ENCODE measurements around the gene ADORA2A. TPM values are rescaled to one million over a fixed set of nuclear protein-coding genes. Genes with fewer than 3 reads are reported as not detected.

ADORA2A gene
- total RNA-seq, 2 experiments from 2014 or later = 15.5 to 16.4 TPM

GRCh38 chr22:24436553-24436952, 9.2 kb downstream of the ADORA2A start:
- Mint-ChIP-seq H3K36me3 (ENCODE audit: low read depth) (peaks cover 64% of the 10 kb centered on the region), H3K27ac (peak overlapping the region; percentile 92), H3K4me3 (no peak overlapping the region), H3K4me1 (ENCODE audit: low read depth) (peaks cover 84% of the 10 kb centered on the region), H3K27me3 (no peaks in the 10 kb centered on the region), H3K9me3 (no peaks in the 10 kb centered on the region)
- Histone ChIP-seq H3K9me3 (ENCODE audit: control insufficient read depth in 1 of 2, insufficient read depth in 1 of 2, low read length in 2 of 2) (no peaks in the 10 kb centered on the region), H3K27me3 (ENCODE audit: control insufficient read depth in 1 of 2, insufficient read depth in 2 of 2, low read length in 2 of 2) (no peaks in the 10 kb centered on the region), H3K36me3 (ENCODE audit: insufficient read depth, low read length) (peaks cover 60% of the 10 kb centered on the region), H3K27ac (ENCODE audit: low read depth in 1 of 2, low read length in 2 of 2) (peak overlapping the region; percentile 9 to 14), H3K4me1 (ENCODE audit: insufficient read depth, low read length) (peaks cover 88% of the 10 kb centered on the region), H3K4me3 (ENCODE audit: low read length) (no peak overlapping the region)
- ChIA-PET CTCF (interaction anchor here (2.5 kb wide), 1 partner anchor 13 kb away, joined by 17 read pairs; no protein-coding TSS in a partner anchor), POLR2A (interaction anchor here (0.8 to 2.6 kb wide), 2 partner anchors 9 to 19 kb away, joined by 3 to 13 read pairs; partner anchors contain the start of gene ADORA2A)
- no peak for DNase-seq
- TF ChIP-seq CTCF (IDR thresholded peaks at IDR 0.05) = no peak
- intact Hi-C loops (cut with DNase I, micrococcal nuclease) = loop anchor here in 1 of 2 experiments (10.0 kb wide), 1 partner anchor 522 kb away; no protein-coding TSS in a partner anchor
- ATAC-seq (ENCODE audit: poor library complexity) = no peak

GRCh38 chr22:24437091-24437490, 9.7 kb downstream of the ADORA2A start:
- ChIA-PET CTCF (no interaction called here), POLR2A (interaction anchor here (0.8 to 2.6 kb wide), 2 partner anchors 10 to 19 kb away, joined by 3 to 13 read pairs; partner anchors contain the start of gene ADORA2A)
- H3K9me3 ChIP-seq (ENCODE audit: control insufficient read depth in 1 of 2, insufficient read depth in 1 of 2, low read length in 2 of 2) = no peaks in the 10 kb centered on the region
- intact Hi-C loops (cut with DNase I, micrococcal nuclease) = loop anchor here in 1 of 2 experiments (10.0 kb wide), 1 partner anchor 522 kb away; no protein-coding TSS in a partner anchor
- no peak for ATAC-seq (ENCODE audit: poor library complexity)
- no peaks in the 10 kb centered on the region for H3K27me3 ChIP-seq (ENCODE audit: control insufficient read depth in 1 of 2, insufficient read depth in 2 of 2, low read length in 2 of 2)
- H3K27me3 Mint-ChIP-seq = no peaks in the 10 kb centered on the region
- DNase-seq = no peak
- no peak for TF ChIP-seq CTCF (IDR thresholded peaks at IDR 0.05)
- peak overlapping the region; percentile 92 for H3K27ac Mint-ChIP-seq
- peaks cover 66% of the 10 kb centered on the region for H3K36me3 Mint-ChIP-seq (ENCODE audit: low read depth)
- peak overlapping the region in 1 of 2 donors; percentile 14 for H3K27ac ChIP-seq (ENCODE audit: low read depth in 1 of 2, low read length in 2 of 2)
- H3K4me3 Mint-ChIP-seq = no peak overlapping the region
- no peak overlapping the region for H3K4me3 ChIP-seq (ENCODE audit: low read length)
- H3K36me3 ChIP-seq (ENCODE audit: insufficient read depth, low read length) = peaks cover 66% of the 10 kb centered on the region
- H3K4me1 Mint-ChIP-seq (ENCODE audit: low read depth) = peaks cover 78% of the 10 kb centered on the region
- H3K4me1 ChIP-seq (ENCODE audit: insufficient read depth, low read length) = peaks cover 87% of the 10 kb centered on the region
- H3K9me3 Mint-ChIP-seq = no peaks in the 10 kb centered on the region

GRCh38 chr22:24437741-24438328, 10.4 kb downstream of the ADORA2A start:
- ATAC-seq (ENCODE audit: poor library complexity) (no peak), DNase-seq (peak in 1 of 14 experiments; percentile 9)
- peaks cover 73% of the 10 kb centered on the region for H3K36me3 ChIP-seq (ENCODE audit: insufficient read depth, low read length)
- Mint-ChIP-seq H3K27me3 (no peaks in the 10 kb centered on the region), H3K9me3 (no peaks in the 10 kb centered on the region), H3K27ac (peak overlapping the region; percentile 92), H3K4me3 (no peak overlapping the region), H3K4me1 (ENCODE audit: low read depth) (peaks cover 73% of the 10 kb centered on the region), H3K36me3 (ENCODE audit: low read depth) (peaks cover 74% of the 10 kb centered on the region)
- H3K4me3 ChIP-seq (ENCODE audit: low read length) = no peak overlapping the region
- H3K27ac ChIP-seq (ENCODE audit: low read depth in 1 of 2, low read length in 2 of 2) = peak overlapping the region in 1 of 2 donors; percentile 14
- POLR2A ChIA-PET = interaction anchor here (2.6 kb wide), 1 partner anchor 10 kb away, joined by 13 read pairs; the partner anchor contains the start of gene ADORA2A
- peaks cover 86% of the 10 kb centered on the region for H3K4me1 ChIP-seq (ENCODE audit: insufficient read depth, low read length)
- H3K27me3 ChIP-seq (ENCODE audit: control insufficient read depth in 1 of 2, insufficient read depth in 2 of 2, low read length in 2 of 2) = no peaks in the 10 kb centered on the region
- no peak for TF ChIP-seq CTCF (IDR thresholded peaks at IDR 0.05)
- CTCF ChIA-PET = no interaction called here
- intact Hi-C loops (cut with DNase I, micrococcal nuclease) = loop anchor here in 1 of 2 experiments (10.0 kb wide), 1 partner anchor 523 kb away; no protein-coding TSS in a partner anchor
- no peaks in the 10 kb centered on the region for H3K9me3 ChIP-seq (ENCODE audit: control insufficient read depth in 1 of 2, insufficient read depth in 1 of 2, low read length in 2 of 2)

All from CD4-positive, alpha-beta T cell (primary cell).